Tibial nerve (tissue), 4 donors: ENCODE measurements around the gene DCLRE1C. TPM values are rescaled to one million over a fixed set of nuclear protein-coding genes. Genes with fewer than 3 reads are reported as not detected.

Experiments used
- DNase-seq, 2 donors: peaks; one replicate each; pipeline ENCODE4 v3.0.0-alpha.2; 2019; ENCODE audit warnings: low spot score in 2 of 2
- H3K27ac ChIP-seq, 4 donors: fragments of 200-600 bp; sonication (generic) in 3 of 4; one replicate each; pipeline ENCODE4 v1.5.1; 2017 to 2019; ENCODE audit warnings: mild to moderate bottlenecking in 1 of 4
- H3K27me3 ChIP-seq, 2 donors: fragments of 200-600 bp; sonication (generic) in 1 of 2; one replicate each; pipeline versions ENCODE4 v1.5.1 to v1.6.0; 2017 to 2019
- H3K36me3 ChIP-seq, 3 donors: fragments of 200-600 bp; sonication (generic); one replicate each; pipeline ENCODE4 v1.5.1; 2018 to 2019
- H3K4me1 ChIP-seq, 4 donors: fragments of 200-600 bp; sonication (generic) in 3 of 4; one replicate each; pipeline ENCODE4 v1.5.1; 2017 to 2019
- H3K4me3 ChIP-seq, 4 donors: fragments of 200-600 bp; sonication (generic) in 3 of 4; one replicate each; pipeline ENCODE4 v1.5.1; 2017 to 2019; ENCODE audit warnings: mild to moderate bottlenecking in 1 of 4, moderate library complexity in 1 of 4
- H3K9me3 ChIP-seq, 4 donors: fragments of 200-600 bp; sonication (generic) in 3 of 4; one replicate each; pipeline ENCODE4 v1.5.1; 2017 to 2019
- EP300 ChIP-seq, 2 donors: sonication (generic); formaldehyde crosslinking; IDR thresholded peaks; one replicate each; pipeline ENCODE4 v1.6.1; 2017; ENCODE audit warnings: antibody characterized with exemption in 2 of 2, mild to moderate bottlenecking in 1 of 2
- POLR2A ChIP-seq, 2 donors: fragments of 450-650 bp; IDR thresholded peaks; one replicate each; pipeline ENCODE4 v1.6.1; 2017; ENCODE audit warnings: antibody characterized with exemption in 2 of 2, mild to moderate bottlenecking in 2 of 2, moderate library complexity in 2 of 2
- WGBS, 2 donors: methylation state at CpG; one replicate each; pipeline ENCODE4 v1.1.5; 2018; 5-methylcytosine and 5-hydroxymethylcytosine counted together
- total RNA-seq, 4 donors: library from RNA; depleted of rRNA; stranded (reverse); fragments of >200 nt; gene quantifications; one replicate each; pipeline ENCODE4 v1.1.0, GENCODE V29; 2016
- TF ChIP-seq, protein P1 (sequence below), 5 experiments: fragments of 200-600 bp in 3 of 5; fragments of 450-650 bp in 2 of 5; sonication (generic) in 3 of 5; IDR thresholded peaks; one replicate each; pipeline ENCODE4 v1.5.1; 2016 to 2019; ENCODE audit warnings: antibody characterized with exemption in 5 of 5, mild to moderate bottlenecking in 3 of 5, moderate library complexity in 2 of 5

The DCLRE1C gene
- total RNA-seq, 4 donors from 2014 or later: 9.6 to 28.8 (median 17.5) TPM

DNA sequence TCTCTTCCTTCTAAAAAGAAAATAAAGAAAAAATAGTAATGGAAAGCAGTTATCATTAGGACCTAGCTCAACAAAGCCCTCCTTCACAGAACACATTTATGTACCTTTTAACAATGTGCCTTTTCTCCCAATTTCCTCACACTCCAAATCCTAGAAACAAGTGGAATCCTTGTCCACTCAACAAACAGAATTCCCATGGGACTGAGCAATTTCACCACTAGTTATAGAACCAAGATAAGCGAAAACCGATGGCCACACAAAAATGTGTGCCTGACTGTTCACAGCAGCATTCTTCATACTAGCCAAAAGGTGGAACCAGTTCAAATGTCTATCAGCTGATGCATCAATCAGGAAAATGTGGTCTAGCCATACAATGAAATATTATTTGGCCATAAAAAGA is 17.3 kb downstream of the DCLRE1C start:
- H3K27me3 ChIP-seq: no peaks in the 10 kb centered on the region
- no peak overlapping the region for H3K27ac ChIP-seq
- no peaks in the 10 kb centered on the region for H3K9me3 ChIP-seq
- WGBS, 2 donors: 51 to 59% methylated on average over 2 of the region's 2 CpGs
- no peak overlapping the region for H3K4me3 ChIP-seq
- TF ChIP-seq EP300 (IDR thresholded peaks at IDR 0.05) (peak in 1 of 2 donors; percentile 23), POLR2A (IDR thresholded peaks at IDR 0.05) (no peak)
- TF ChIP-seq, protein P1, sequence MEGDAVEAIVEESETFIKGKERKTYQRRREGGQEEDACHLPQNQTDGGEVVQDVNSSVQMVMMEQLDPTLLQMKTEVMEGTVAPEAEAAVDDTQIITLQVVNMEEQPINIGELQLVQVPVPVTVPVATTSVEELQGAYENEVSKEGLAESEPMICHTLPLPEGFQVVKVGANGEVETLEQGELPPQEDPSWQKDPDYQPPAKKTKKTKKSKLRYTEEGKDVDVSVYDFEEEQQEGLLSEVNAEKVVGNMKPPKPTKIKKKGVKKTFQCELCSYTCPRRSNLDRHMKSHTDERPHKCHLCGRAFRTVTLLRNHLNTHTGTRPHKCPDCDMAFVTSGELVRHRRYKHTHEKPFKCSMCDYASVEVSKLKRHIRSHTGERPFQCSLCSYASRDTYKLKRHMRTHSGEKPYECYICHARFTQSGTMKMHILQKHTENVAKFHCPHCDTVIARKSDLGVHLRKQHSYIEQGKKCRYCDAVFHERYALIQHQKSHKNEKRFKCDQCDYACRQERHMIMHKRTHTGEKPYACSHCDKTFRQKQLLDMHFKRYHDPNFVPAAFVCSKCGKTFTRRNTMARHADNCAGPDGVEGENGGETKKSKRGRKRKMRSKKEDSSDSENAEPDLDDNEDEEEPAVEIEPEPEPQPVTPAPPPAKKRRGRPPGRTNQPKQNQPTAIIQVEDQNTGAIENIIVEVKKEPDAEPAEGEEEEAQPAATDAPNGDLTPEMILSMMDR (IDR thresholded peaks at IDR 0.05): no peak
- peaks cover 0 to 60% (median 12%) of the 10 kb centered on the region in 3 donors for H3K36me3 ChIP-seq
- DNase-seq: no peak
- H3K4me1 ChIP-seq: no peaks in the 10 kb centered on the region

DNA sequence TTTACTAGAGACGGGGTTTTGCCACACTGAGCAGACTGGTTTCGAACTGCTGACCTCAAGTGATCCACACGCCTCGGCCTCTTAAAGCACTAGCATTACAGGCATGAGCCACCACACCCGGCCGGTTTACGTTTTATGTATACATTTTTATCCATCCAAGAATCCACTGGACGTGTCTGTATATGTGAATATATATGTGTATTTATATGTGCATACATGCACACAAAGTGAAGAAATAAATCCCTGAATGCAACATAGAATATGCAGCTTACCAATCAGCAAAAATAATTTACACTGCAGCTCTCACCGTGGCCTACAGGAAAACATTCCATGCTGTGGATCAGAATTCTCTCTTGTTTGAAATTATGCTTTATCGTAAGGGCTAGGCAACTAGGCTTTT is 23.3 kb downstream of the DCLRE1C start:
- TF ChIP-seq, protein P1 (IDR thresholded peaks at IDR 0.05): no peak
- TF ChIP-seq EP300 (IDR thresholded peaks at IDR 0.05): no peak
- H3K36me3 ChIP-seq: peaks cover 0 to 98% (median 12%) of the 10 kb centered on the region in 3 donors
- H3K27ac ChIP-seq: no peak overlapping the region
- H3K4me1 ChIP-seq: no peaks in the 10 kb centered on the region
- H3K27me3 ChIP-seq: no peaks in the 10 kb centered on the region
- H3K9me3 ChIP-seq: no peaks in the 10 kb centered on the region
- 96% methylated on average over 10 of the region's 10 CpGs for WGBS, 2 donors
- no peak for DNase-seq
- H3K4me3 ChIP-seq: no peak overlapping the region

DNA sequence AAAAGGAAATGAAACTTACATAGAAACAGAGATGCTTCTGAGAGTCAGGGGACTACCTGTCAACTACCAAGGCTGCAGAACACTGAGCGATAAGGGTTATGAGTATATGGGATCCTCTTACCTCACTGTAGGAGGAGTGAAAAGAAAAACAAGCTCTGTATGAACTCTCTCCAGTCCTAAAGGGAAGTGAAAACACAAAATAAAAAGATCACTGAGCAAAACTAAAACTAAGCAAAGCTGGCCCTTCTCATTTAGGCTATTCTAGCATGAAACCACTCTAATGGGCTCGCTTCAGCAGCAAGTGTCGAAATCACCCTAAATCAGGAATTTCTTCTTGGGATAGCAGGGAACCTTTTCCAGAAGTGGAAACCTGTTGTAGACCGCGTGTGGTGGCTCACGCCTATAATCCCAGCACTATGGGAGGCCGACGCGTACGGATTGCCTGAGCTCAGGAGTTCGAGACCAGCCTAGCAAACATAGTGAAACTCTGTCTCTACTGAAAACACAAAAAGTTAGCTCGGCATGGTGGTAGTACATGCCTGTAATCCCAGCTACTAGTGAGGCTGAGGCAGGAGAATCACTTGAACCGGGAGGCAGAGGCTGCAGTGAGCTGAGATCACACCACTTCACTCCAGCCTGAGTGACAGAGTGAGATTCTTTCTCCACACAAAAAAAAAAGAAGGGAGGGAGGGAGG is 27.0 kb downstream of the DCLRE1C start:
- 93% methylated on average over 13 of the region's 13 CpGs for WGBS, 2 donors
- Histone ChIP-seq H3K4me1 (no peaks in the 10 kb centered on the region), H3K27me3 (no peaks in the 10 kb centered on the region), H3K4me3 (no peak overlapping the region), H3K9me3 (no peaks in the 10 kb centered on the region), H3K36me3 (peaks cover 0 to 97% (median 2%) of the 10 kb centered on the region in 3 donors), H3K27ac (no peak overlapping the region)
- DNase-seq: no peak
- TF ChIP-seq EP300 (IDR thresholded peaks at IDR 0.05): no peak
- TF ChIP-seq POLR2A (IDR thresholded peaks at IDR 0.05): no peak
- TF ChIP-seq, protein P1 (IDR thresholded peaks at IDR 0.05): no peak

DNA sequence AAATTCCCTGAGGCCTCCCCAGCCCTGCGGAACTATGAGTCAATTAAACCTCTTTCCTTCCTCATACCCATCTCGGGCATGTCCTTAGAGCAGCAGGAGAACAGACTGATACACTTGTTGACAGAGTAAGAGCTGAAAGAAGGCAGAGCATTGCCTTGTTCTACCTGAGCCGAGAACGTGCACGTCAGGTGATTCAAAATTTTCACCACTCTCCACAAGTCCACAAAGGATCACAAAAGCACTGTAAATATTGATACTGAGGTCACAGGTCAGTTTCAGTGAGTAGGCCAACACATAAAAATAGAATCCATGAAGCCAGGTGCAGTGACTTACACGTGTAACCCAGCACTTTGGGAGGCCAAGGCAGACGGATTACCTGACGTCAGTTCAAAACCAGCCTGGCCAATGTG is 27.8 kb downstream of the DCLRE1C start:
- H3K9me3 ChIP-seq: no peaks in the 10 kb centered on the region
- DNase-seq: no peak
- H3K4me1 ChIP-seq: no peaks in the 10 kb centered on the region
- 93 to 95% methylated on average over 8 of the region's 8 CpGs for WGBS, 2 donors
- H3K36me3 ChIP-seq: peaks cover 0 to 97% (median 7%) of the 10 kb centered on the region in 3 donors
- TF ChIP-seq, protein P1 (IDR thresholded peaks at IDR 0.05): no peak
- no peak for TF ChIP-seq POLR2A (IDR thresholded peaks at IDR 0.05)
- TF ChIP-seq EP300 (IDR thresholded peaks at IDR 0.05): no peak
- no peak overlapping the region for H3K27ac ChIP-seq
- H3K27me3 ChIP-seq: no peaks in the 10 kb centered on the region
- H3K4me3 ChIP-seq: no peak overlapping the region

DNA sequence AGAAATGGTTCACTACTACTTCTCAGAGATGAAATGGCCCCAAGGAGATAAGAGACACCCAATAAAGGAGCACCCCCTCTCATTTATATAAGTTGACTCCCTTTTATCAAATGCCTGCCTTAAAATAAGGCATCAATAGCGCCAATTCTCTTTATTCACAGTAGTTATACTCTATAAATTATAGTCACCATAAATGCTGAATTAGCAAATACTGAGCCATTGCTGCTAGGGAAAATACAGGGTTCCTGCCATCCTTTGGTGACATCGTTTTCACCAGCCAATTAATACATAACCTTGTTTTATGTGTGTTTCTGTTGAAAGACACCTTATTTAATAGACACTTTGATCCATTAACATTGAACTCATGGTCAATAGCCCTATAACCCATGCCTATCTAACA is 28.6 kb downstream of the DCLRE1C start:
- no peaks in the 10 kb centered on the region for H3K27me3 ChIP-seq
- H3K9me3 ChIP-seq: no peaks in the 10 kb centered on the region
- H3K4me1 ChIP-seq: no peaks in the 10 kb centered on the region
- H3K27ac ChIP-seq: no peak overlapping the region
- no peak overlapping the region for H3K4me3 ChIP-seq
- no peak for DNase-seq
- H3K36me3 ChIP-seq: peaks cover 0 to 97% (median 7%) of the 10 kb centered on the region in 3 donors
- TF ChIP-seq EP300 (IDR thresholded peaks at IDR 0.05): no peak
- TF ChIP-seq, protein P1 (IDR thresholded peaks at IDR 0.05): no peak
- TF ChIP-seq POLR2A (IDR thresholded peaks at IDR 0.05): no peak
- WGBS, 2 donors: 96 to 99% methylated on average over 2 of the region's 2 CpGs
